Type B pancreatic cell (in vitro differentiated cells): ENCODE measurements around the gene DCAF7. TPM values are rescaled to one million over a fixed set of nuclear protein-coding genes. Genes with fewer than 3 reads are reported as not detected.

Source experiments
- DNase-seq: peaks from one replicate; pipeline ENCODE4 v3.0.0; 2021; ENCODE audit warnings: mixed read lengths; ENCODE audit not compliant: unreplicated experiment; ENCODE audit errors: extremely low spot score
- H3K27ac Mint-ChIP-seq: 2 replicates; pipeline ENCODE4 v1.8.0; 2021; ENCODE audit warnings: mild to moderate bottlenecking, mixed read lengths
- H3K27me3 Mint-ChIP-seq: 2 replicates; pipeline ENCODE4 v1.8.0; 2021; ENCODE audit warnings: mixed read lengths
- H3K36me3 Mint-ChIP-seq: 2 replicates; pipeline ENCODE4 v1.8.0; 2021; ENCODE audit warnings: mixed read lengths
- H3K4me1 Mint-ChIP-seq: one replicate; pipeline ENCODE4 v1.8.0; 2021; ENCODE audit warnings: mixed read lengths; ENCODE audit not compliant: unreplicated experiment
- H3K4me3 Mint-ChIP-seq: 2 replicates; pipeline ENCODE4 v1.8.0; 2021; ENCODE audit warnings: mild to moderate bottlenecking, mixed read lengths
- H3K9me3 Mint-ChIP-seq: 2 replicates; pipeline ENCODE4 v1.8.0; 2021; ENCODE audit warnings: mixed read lengths
- total RNA-seq: library from RNA; stranded (reverse); gene quantifications from 2 replicates; pipeline ENCODE4 v1.2.1, GENCODE V29; 2021; ENCODE audit warnings: low replicate concordance
- TF ChIP-seq, protein P1 (sequence below): fragments of 200-600 bp; sonication (generic); conservative IDR thresholded peaks from 2 replicates; pipeline ENCODE4 v1.5.0; 2021; ENCODE audit warnings: antibody characterized with exemption, mild to moderate bottlenecking

Gene DCAF7
- total RNA-seq, 1 donor from 2014 or later, result 123 TPM

DNA sequence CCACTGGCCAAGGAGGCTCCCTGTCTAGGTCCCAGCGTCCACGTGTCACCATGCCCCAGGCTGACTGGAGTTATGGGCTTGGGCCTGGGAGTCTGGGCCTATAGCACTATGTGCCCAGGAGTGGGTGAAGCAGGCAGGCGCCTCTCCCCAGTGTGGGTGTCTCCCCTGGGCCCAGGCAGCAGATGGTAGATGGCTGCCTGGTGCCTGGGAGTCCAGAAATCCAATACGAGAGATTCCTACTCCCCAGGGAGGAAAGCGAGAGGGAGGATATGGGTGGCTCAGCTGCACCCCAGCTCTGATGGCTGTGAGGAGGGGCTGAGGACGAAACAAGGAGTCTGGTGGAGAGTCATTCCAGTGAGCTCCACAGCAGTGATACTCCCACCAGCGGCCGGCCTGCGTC is 22.1 kb upstream of the DCAF7 start:
- Mint-ChIP-seq H3K4me3 (no peak overlapping the region), H3K9me3 (no peaks in the 10 kb centered on the region), H3K27ac (no peak overlapping the region), H3K36me3 (no peaks in the 10 kb centered on the region), H3K4me1 (no peaks in the 10 kb centered on the region), H3K27me3 (peaks cover 38% of the 10 kb centered on the region)
- DNase-seq, result no peak
- TF ChIP-seq, protein P1, sequence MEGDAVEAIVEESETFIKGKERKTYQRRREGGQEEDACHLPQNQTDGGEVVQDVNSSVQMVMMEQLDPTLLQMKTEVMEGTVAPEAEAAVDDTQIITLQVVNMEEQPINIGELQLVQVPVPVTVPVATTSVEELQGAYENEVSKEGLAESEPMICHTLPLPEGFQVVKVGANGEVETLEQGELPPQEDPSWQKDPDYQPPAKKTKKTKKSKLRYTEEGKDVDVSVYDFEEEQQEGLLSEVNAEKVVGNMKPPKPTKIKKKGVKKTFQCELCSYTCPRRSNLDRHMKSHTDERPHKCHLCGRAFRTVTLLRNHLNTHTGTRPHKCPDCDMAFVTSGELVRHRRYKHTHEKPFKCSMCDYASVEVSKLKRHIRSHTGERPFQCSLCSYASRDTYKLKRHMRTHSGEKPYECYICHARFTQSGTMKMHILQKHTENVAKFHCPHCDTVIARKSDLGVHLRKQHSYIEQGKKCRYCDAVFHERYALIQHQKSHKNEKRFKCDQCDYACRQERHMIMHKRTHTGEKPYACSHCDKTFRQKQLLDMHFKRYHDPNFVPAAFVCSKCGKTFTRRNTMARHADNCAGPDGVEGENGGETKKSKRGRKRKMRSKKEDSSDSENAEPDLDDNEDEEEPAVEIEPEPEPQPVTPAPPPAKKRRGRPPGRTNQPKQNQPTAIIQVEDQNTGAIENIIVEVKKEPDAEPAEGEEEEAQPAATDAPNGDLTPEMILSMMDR, result no peak

DNA sequence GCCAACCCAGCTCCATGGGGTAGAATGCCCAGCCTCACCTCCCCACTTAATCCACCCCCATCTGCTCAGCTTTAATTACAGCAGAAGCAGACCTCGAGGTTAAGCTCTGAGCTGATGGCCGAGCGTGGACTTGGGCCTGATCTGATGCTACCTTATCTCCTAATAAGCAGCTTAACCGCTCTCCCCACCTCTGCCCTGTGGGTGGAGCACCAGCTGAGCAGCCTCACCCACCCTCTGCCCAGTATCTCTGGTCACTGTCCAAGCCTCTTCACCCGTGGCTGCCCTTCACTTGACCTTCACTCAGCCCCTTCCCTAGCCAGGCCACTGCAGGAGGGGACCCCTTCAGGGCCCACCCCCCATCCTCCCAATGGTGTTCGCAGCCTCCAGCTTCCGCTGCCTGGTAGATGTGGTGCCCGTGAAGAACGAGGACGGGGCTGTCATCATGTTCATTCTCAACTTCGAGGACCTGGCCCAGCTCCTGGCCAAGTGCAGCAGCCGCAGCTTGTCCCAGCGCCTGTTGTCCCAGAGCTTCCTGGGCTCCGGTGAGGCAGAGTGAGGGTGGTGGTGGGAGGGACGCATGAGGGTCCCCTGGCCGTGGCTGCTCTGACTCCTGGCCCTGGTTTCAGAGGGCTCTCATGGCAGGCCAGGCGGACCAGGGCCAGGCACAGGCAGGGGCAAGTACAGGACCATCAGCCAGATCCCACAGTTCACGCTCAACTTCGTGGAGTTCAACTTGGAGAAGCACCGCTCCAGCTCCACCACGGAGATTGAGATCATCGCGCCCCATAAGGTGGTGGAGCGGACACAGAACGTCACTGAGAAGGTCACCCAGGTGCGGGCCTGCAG is 20.3 kb upstream of the DCAF7 start:
- H3K36me3 Mint-ChIP-seq, result no peaks in the 10 kb centered on the region
- no peak overlapping the region for H3K4me3 Mint-ChIP-seq
- TF ChIP-seq, protein P1, result no peak
- H3K4me1 Mint-ChIP-seq, result no peaks in the 10 kb centered on the region
- DNase-seq, result no peak
- H3K9me3 Mint-ChIP-seq, result no peaks in the 10 kb centered on the region
- H3K27ac Mint-ChIP-seq, result no peak overlapping the region
- H3K27me3 Mint-ChIP-seq, result peaks cover 24% of the 10 kb centered on the region

DNA sequence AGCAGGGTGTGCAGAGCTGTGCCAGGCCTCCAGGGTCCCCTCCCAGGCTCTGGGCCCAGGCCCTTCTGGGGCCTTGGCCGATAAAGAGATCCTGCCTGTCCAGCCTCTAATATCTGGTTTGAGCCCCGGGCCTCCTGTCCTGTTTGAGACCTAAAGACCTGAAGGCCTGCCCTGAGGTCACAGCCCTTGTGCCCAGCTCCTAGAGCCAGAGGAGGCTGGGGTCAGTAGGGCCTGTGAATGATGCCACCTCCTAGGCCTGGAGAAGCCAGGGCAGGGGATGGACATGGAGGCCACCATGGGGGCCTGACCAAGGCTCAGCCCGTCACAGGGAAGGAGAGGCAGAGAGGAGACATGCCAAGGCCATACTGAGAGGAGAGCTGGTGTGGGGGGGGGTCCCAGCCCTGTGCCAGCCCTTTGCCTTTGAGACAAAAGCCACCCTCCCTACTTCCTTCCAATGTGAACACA is 19.7 kb upstream of the DCAF7 start:
- TF ChIP-seq, protein P1, result no peak
- Mint-ChIP-seq H3K27ac (no peak overlapping the region), H3K9me3 (no peaks in the 10 kb centered on the region), H3K27me3 (peaks cover 23% of the 10 kb centered on the region), H3K36me3 (no peaks in the 10 kb centered on the region), H3K4me1 (no peaks in the 10 kb centered on the region), H3K4me3 (no peak overlapping the region)
- DNase-seq, result no peak

DNA sequence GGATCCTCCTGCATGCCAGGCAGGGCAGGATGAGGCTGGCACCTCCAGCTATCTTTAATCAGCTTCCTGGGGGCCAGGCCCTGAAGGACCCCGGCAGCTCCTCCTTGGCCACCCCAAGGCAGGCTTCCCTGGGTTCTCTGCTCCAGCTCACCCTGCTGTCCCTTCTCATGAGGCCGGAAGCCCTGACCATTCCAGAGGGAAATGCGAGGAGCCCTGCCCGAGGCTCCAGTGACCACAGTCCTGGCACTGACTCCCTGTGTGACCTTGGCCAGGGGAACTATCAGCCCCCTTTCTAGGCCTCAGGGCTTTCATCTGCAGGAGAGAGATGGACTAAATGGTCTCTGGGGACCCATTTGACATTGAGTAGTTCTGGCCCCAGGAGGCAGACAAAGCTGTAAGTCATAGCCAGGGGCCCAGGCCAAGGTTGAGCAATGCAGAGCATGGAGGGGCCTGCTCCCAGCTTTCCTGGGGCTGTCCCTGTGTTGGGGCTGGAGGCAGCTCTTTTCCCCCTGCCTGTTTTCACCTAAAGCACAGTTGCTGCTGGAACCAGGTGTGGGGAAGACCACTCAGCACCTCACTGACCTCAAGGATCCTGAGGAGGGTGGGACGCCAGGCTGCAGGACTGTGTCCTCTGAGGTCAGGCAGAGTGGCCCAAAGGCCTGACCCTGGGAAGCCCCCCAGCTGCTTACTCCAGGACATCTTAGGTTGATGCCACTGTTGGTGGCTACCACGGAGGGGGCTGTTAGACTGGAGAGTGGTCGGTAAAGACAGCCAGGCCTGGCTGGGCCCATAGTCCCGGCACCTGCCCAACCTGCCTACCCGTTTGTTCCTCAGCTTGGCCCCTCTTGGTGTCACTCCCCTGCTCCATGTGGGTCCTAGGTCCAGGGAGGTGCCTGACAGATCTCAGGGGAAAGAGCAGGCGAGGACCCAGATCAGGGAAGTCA is 19.0 kb upstream of the DCAF7 start:
- H3K27me3 Mint-ChIP-seq, result peaks cover 17% of the 10 kb centered on the region
- no peak overlapping the region for H3K27ac Mint-ChIP-seq
- no peaks in the 10 kb centered on the region for H3K36me3 Mint-ChIP-seq
- no peak overlapping the region for H3K4me3 Mint-ChIP-seq
- TF ChIP-seq, protein P1, result no peak
- no peak for DNase-seq
- no peaks in the 10 kb centered on the region for H3K9me3 Mint-ChIP-seq
- H3K4me1 Mint-ChIP-seq, result no peaks in the 10 kb centered on the region

DNA sequence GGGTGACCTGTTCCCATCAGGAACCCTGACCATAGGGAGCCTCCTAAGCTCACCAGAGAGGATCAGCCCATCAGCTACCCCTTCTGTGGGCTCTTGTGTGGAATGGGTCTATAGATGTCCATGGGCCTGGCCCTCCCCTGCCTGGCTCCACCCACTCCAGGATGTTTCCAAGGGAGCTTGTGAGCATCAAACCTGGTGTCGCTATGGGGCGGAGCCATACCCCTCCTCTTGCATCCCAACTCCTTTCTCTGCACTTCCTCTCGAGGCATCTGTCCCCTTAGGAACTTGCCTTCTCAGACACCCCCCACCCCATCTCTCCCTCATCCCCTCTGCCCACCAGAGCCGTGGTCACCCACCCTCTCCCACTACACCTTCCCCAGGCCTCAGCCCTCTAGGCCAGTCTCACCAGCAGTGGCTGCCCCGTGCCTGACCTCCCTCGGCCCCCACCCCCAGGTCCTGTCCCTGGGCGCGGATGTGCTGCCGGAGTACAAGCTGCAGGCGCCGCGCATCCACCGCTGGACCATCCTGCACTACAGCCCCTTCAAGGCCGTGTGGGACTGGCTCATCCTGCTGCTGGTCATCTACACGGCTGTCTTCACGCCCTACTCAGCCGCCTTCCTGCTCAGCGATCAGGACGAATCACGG is 16.7 kb upstream of the DCAF7 start:
- no peaks in the 10 kb centered on the region for H3K4me1 Mint-ChIP-seq
- no peaks in the 10 kb centered on the region for H3K36me3 Mint-ChIP-seq

More for the DNA sequence above, 16.7 kb upstream of the DCAF7 start:
- Mint-ChIP-seq H3K27me3 (peaks cover 15% of the 10 kb centered on the region), H3K9me3 (no peaks in the 10 kb centered on the region), H3K27ac (no peak overlapping the region), H3K4me3 (no peak overlapping the region)
- DNase-seq, result no peak
- TF ChIP-seq, protein P1, result no peak
